Astrocyte (in vitro differentiated cells and primary cell): Measurements from ENCODE around the gene PXDC1.

Experiments
- CTCF ChIP-seq: IDR thresholded peaks from 2 replicates; pipeline ENCODE4 v1.5.1; 2011; ENCODE audit warnings: low read depth, mild to moderate bottlenecking, inconsistent platforms, low read length, moderate library complexity; ENCODE audit not compliant: insufficient read depth
- EZH2 ChIP-seq: IDR thresholded peaks from 2 replicates; pipeline ENCODE4 v1.6.1; 2012; ENCODE audit warnings: mild to moderate bottlenecking, low read length, inconsistent platforms; ENCODE audit not compliant: insufficient read depth

GRCh38 chr6:3752531-3753227 lies 1.2 kb upstream of the PXDC1 start:
- TF ChIP-seq CTCF (no peak), EZH2 (no peak)
